ENCODE measurements around the gene MEF2C. TPM values are rescaled to one million over a fixed set of nuclear protein-coding genes. Genes with fewer than 3 reads are reported as not detected.
A peak's percentile ranks its signal among the peaks of the same experiment; 100 is the strongest.
"Not testable (repeated sequence)": the region's sequence is repeated elsewhere in the genome, so short reads cannot be mapped to it uniquely, and the experiment has no call there.

Gene MEF2C
- total RNA-seq, 1 donor from 2014 or later, result 54.2 TPM

- Histone ChIP-seq H3K27me3 (ENCODE audit: low read depth) (no peaks in the 10 kb centered on the region), H3K9me3 (replicated peaks) (no peaks in the 10 kb centered on the region), H3K36me3 (peaks cover 31% of the 10 kb centered on the region), H3K4me3 (no peak overlapping the region), H3K4me1 (peaks cover 31% of the 10 kb centered on the region), H3K27ac (replicated peaks) (no peak overlapping the region)
- intact Hi-C loops (cut with micrococcal nuclease), result no loop called here
- DNase-seq, result no peak
- no peak for TF ChIP-seq CTCF (IDR thresholded peaks at IDR 0.05; ENCODE audit: borderline replicate concordance)
These were observed 78.5 kb downstream of the MEF2C start for GRCh38 chr5:88804444-88804843.

- Histone ChIP-seq H3K4me3 (no peak overlapping the region), H3K4me1 (peaks cover 31% of the 10 kb centered on the region), H3K27ac (replicated peaks) (no peak overlapping the region), H3K36me3 (peaks cover 42% of the 10 kb centered on the region), H3K9me3 (replicated peaks) (no peaks in the 10 kb centered on the region), H3K27me3 (ENCODE audit: low read depth) (no peaks in the 10 kb centered on the region)
- intact Hi-C loops (cut with micrococcal nuclease), result no loop called here
- DNase-seq, result no peak
- no peak for TF ChIP-seq CTCF (IDR thresholded peaks at IDR 0.05; ENCODE audit: borderline replicate concordance)
These were observed 79.7 kb downstream of the MEF2C start for GRCh38 chr5:88803309-88803708.

GRCh38 chr5:88799938-88800535, 82.9 kb downstream of the MEF2C start:
- peaks cover 48% of the 10 kb centered on the region for H3K36me3 ChIP-seq
- peak overlapping the region; percentile 36 for H3K27ac ChIP-seq (replicated peaks)
- DNase-seq, result no peak
- no peak for TF ChIP-seq CTCF (IDR thresholded peaks at IDR 0.05; ENCODE audit: borderline replicate concordance)
- H3K4me1 ChIP-seq, result peaks cover 17% of the 10 kb centered on the region
- intact Hi-C loops (cut with micrococcal nuclease), result no loop called here
- no peak overlapping the region for H3K4me3 ChIP-seq
- no peaks in the 10 kb centered on the region for H3K9me3 ChIP-seq (replicated peaks)
- H3K27me3 ChIP-seq (ENCODE audit: low read depth), result no peaks in the 10 kb centered on the region

GRCh38 chr5:88798933-88799332, 84.1 kb downstream of the MEF2C start:
- H3K27ac ChIP-seq (replicated peaks), result not testable (repeated sequence)

GRCh38 chr5:88793797-88794196, 89.2 kb downstream of the MEF2C start:
- Histone ChIP-seq H3K36me3 (peaks cover 10% of the 10 kb centered on the region), H3K4me1 (peaks cover 19% of the 10 kb centered on the region)
- H3K27me3 ChIP-seq (ENCODE audit: low read depth); H3K9me3 ChIP-seq (replicated peaks); H3K4me3 ChIP-seq; H3K27ac ChIP-seq (replicated peaks); DNase-seq; intact Hi-C loops (cut with micrococcal nuclease): not testable (repeated sequence)

More at GRCh38 chr5:88798933-88799332, 84.1 kb downstream of the MEF2C start:
- Histone ChIP-seq H3K36me3 (peaks cover 40% of the 10 kb centered on the region), H3K4me1 (peaks cover 14% of the 10 kb centered on the region)
- intact Hi-C loops (cut with micrococcal nuclease); H3K4me3 ChIP-seq; H3K27me3 ChIP-seq (ENCODE audit: low read depth); DNase-seq; H3K9me3 ChIP-seq (replicated peaks): not testable (repeated sequence)

- Histone ChIP-seq H3K27me3 (ENCODE audit: low read depth) (no peaks in the 10 kb centered on the region), H3K36me3 (no peaks in the 10 kb centered on the region), H3K4me3 (no peak overlapping the region), H3K27ac (replicated peaks) (no peak overlapping the region), H3K9me3 (replicated peaks) (peaks cover 5% of the 10 kb centered on the region), H3K4me1 (peaks cover 30% of the 10 kb centered on the region)
- no peak for TF ChIP-seq CTCF (IDR thresholded peaks at IDR 0.05; ENCODE audit: borderline replicate concordance)
- DNase-seq, result no peak
- intact Hi-C loops (cut with micrococcal nuclease), result no loop called here
These were observed 90.7 kb downstream of the MEF2C start for GRCh38 chr5:88792144-88792840.
